Naive thymus-derived CD4-positive, alpha-beta T cell (primary cell): ENCODE data around the gene CBLN1. TPM values are rescaled to one million over a fixed set of nuclear protein-coding genes. Genes with fewer than 3 reads are reported as not detected.
A peak's percentile ranks its signal among the peaks of the same experiment; 100 is the strongest.

Experiments
- ATAC-seq: fragments of 150-1000 bp; cut with Tn5 transposase; 2 replicates; pipeline ENCODE4 v1.10.0; 2021; ENCODE audit warnings: mild to moderate bottlenecking, moderate library complexity
- CTCF ChIA-PET: fragments of 350-600 bp; sonication (Branson Sonifier 250); formaldehyde crosslinking; loops from one replicate; lab custom pipeline; 2021; ENCODE audit warnings: antibody characterized with exemption; lab: Charles Lee
- POLR2A ChIA-PET: fragments of 350-600 bp; sonication (Branson Sonifier 250); formaldehyde crosslinking; loops from one replicate; lab custom pipeline; 2021; ENCODE audit warnings: antibody characterized with exemption, inconsistent platforms; lab: Charles Lee
- DNase-seq, 9 donors: peaks; one replicate each; pipeline versions ENCODE4 v3.0.0 to v3.0.0-alpha.2; 2020 to 2022; ENCODE audit warnings: mixed read lengths in 1 of 9
- H3K27ac ChIP-seq: one replicate; pipeline ENCODE4 v1.7.0; 2013; ENCODE audit warnings: mild to moderate bottlenecking, low read depth, low read length, moderate library complexity
- H3K27me3 ChIP-seq, 2 donors: one replicate each; pipeline ENCODE4 v1.7.0; 2013; ENCODE audit warnings: low read length in 2 of 2, mild to moderate bottlenecking in 2 of 2, moderate library complexity in 2 of 2; ENCODE audit not compliant: control insufficient read depth in 2 of 2, insufficient read depth in 2 of 2
- H3K36me3 ChIP-seq, 3 experiments: 1 replicate in 2 of 3; 2 replicates in 1 of 3; pipeline ENCODE4 v1.7.0; 2013; ENCODE audit warnings: low read length in 3 of 3, mild to moderate bottlenecking in 3 of 3, moderate library complexity in 1 of 3; ENCODE audit not compliant: insufficient read depth in 3 of 3, control insufficient read depth in 2 of 3
- H3K4me1 ChIP-seq, 2 donors: one replicate each; pipeline ENCODE4 v1.7.0; 2013; ENCODE audit warnings: low read length in 2 of 2, mild to moderate bottlenecking in 2 of 2, moderate library complexity in 1 of 2; ENCODE audit not compliant: control insufficient read depth in 2 of 2, insufficient read depth in 2 of 2
- H3K4me3 ChIP-seq: 2 replicates; pipeline ENCODE4 v1.7.0; 2013; ENCODE audit warnings: mild to moderate bottlenecking, low read length
- H3K9me3 ChIP-seq, 3 experiments: 1 replicate in 2 of 3; 2 replicates in 1 of 3; pipeline ENCODE4 v1.7.0; 2013; ENCODE audit warnings: low read length in 3 of 3; ENCODE audit not compliant: control insufficient read depth in 2 of 3
- H3K27ac Mint-ChIP-seq, 9 donors: one replicate each; pipeline ENCODE4 v1.8.0; 2020 to 2022; ENCODE audit warnings: mixed read lengths in 9 of 9, mild to moderate bottlenecking in 8 of 9, moderate library complexity in 5 of 9, inconsistent platforms in 2 of 9
- H3K27me3 Mint-ChIP-seq, 5 donors: one replicate each; pipeline ENCODE4 v1.8.0; 2021 to 2022; ENCODE audit warnings: mixed read lengths in 5 of 5, mild to moderate bottlenecking in 1 of 5
- H3K36me3 Mint-ChIP-seq, 5 donors: one replicate each; pipeline ENCODE4 v1.8.0; 2020 to 2022; ENCODE audit warnings: mixed read lengths in 5 of 5, mild to moderate bottlenecking in 3 of 5, inconsistent platforms in 1 of 5
- H3K4me1 Mint-ChIP-seq, 7 donors: one replicate each; pipeline ENCODE4 v1.8.0; 2020 to 2022; ENCODE audit warnings: mixed read lengths in 7 of 7, mild to moderate bottlenecking in 3 of 7, inconsistent platforms in 1 of 7
- H3K4me3 Mint-ChIP-seq, 10 donors: one replicate each; pipeline ENCODE4 v1.8.0; 2020 to 2022; ENCODE audit warnings: mild to moderate bottlenecking in 10 of 10, mixed read lengths in 10 of 10, moderate library complexity in 6 of 10, inconsistent platforms in 2 of 10
- H3K9me3 Mint-ChIP-seq, 11 donors: one replicate each; pipeline ENCODE4 v1.8.0; 2020 to 2022; ENCODE audit warnings: mixed read lengths in 11 of 11, mild to moderate bottlenecking in 4 of 11, inconsistent platforms in 1 of 11, moderate library complexity in 1 of 11
- intact Hi-C, 2 donors: fragments of 100-400 bp; cut with micrococcal nuclease; formaldehyde crosslinking; loops; one replicate each; pipeline ENCODE4 v1.15.1; 2023
- polyA plus RNA-seq, 2 donors: library from polyadenylated mRNA; unstranded; fragments of 300-500 nt; fragmentation: Illumina TruSeq; gene quantifications; one replicate each; pipeline ENCODE4 v1.2.3, GENCODE V29; 2021
- total RNA-seq, 6 experiments: library from RNA in 5 of 6; stranded (reverse) in 5 of 6; gene quantifications; 1 replicate in 5 of 6; 2 replicates in 1 of 6; pipeline ENCODE4 v1.2.3 and lab custom pipeline; 2021 to 2026

The CBLN1 gene
- total and polyA plus RNA-seq, 7 experiments from 2014 or later: not detected

GRCh38 chr16:49278944-49279725 is 2.5 kb downstream of the CBLN1 start:
- H3K27ac Mint-ChIP-seq: peak overlapping the region in 1 of 9 donors; percentile 13
- peaks cover 71 to 84% (median 81%) of the 10 kb centered on the region in 5 donors for H3K27me3 Mint-ChIP-seq
- H3K36me3 Mint-ChIP-seq: peaks cover 0 to 4% (median 0%) of the 10 kb centered on the region in 5 donors
- Histone ChIP-seq H3K27me3 (no peaks in the 10 kb centered on the region), H3K4me1 (no peaks in the 10 kb centered on the region), H3K9me3 (no peaks in the 10 kb centered on the region), H3K27ac (no peak overlapping the region), H3K4me3 (no peak overlapping the region), H3K36me3 (no peaks in the 10 kb centered on the region)
- DNase-seq (no peak), ATAC-seq (no peak)
- intact Hi-C loops: no loop called here
- POLR2A ChIA-PET: no interaction called here
- CTCF ChIA-PET: no interaction called here
- peak overlapping the region in 6 of 10 donors; percentile 0 to 71 (median 17) for H3K4me3 Mint-ChIP-seq
- peaks cover 8 to 26% (median 14%) of the 10 kb centered on the region in 7 donors for H3K4me1 Mint-ChIP-seq
- peaks cover 0 to 7% (median 0%) of the 10 kb centered on the region in 11 donors for H3K9me3 Mint-ChIP-seq

- Mint-ChIP-seq H3K9me3 (peaks cover 0 to 7% (median 0%) of the 10 kb centered on the region in 11 donors), H3K4me3 (peak overlapping the region in 1 of 10 donors; percentile 27), H3K27me3 (peaks cover 70 to 84% (median 81%) of the 10 kb centered on the region in 5 donors), H3K36me3 (peaks cover 0 to 4% (median 0%) of the 10 kb centered on the region in 5 donors), H3K4me1 (peaks cover 8 to 25% (median 14%) of the 10 kb centered on the region in 7 donors), H3K27ac (peak overlapping the region in 1 of 9 donors; percentile 34)
- ATAC-seq: no peak
- no peaks in the 10 kb centered on the region for H3K9me3 ChIP-seq
- H3K4me3 ChIP-seq: no peak overlapping the region
- DNase-seq: no peak
- ChIA-PET POLR2A (no interaction called here), CTCF (no interaction called here)
- no peak overlapping the region for H3K27ac ChIP-seq
- no peaks in the 10 kb centered on the region for H3K36me3 ChIP-seq
- no peaks in the 10 kb centered on the region for H3K27me3 ChIP-seq
- intact Hi-C loops: no loop called here
- H3K4me1 ChIP-seq: no peaks in the 10 kb centered on the region
Observed at GRCh38 chr16:49278567-49278827, 3.1 kb downstream of the CBLN1 start.

DNA sequence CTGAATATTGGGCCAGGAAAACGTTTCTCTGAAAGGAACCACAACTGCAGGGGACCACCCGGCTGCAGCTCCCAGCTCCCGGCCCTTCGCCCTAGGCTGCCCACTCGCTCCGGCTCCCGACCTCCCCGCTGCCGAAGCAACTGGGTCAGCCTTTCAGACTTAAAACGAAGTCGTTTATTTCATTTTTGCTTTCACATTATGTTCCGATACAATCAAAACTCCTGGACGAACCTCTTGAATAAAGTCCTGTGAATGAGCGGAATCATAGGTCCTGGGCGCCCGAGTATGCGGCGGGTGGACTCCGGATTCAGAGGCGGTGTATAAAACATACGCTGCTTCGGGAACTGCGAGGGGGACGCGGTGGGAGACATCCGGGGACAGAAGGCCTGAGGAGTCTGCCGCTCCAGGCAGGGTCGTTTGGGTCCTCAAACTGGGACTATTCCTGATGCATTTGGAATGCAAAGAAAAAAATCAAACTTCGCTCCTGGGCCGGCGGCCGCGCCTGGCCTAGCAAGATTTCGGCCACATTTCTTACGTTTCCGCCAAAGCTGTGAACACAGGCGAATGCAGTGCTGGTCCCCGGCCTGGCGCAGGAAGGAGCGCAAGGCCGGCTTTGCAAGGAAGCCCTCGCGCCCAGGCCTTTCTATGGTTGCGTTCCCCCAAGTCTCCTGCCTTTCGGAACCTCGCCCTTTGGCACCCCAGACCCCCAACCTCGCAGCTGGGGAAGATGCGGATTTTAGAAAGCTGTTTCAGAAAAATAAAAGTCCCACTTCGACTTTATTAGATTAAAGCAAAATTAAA is 3.7 kb downstream of the CBLN1 start:
- Mint-ChIP-seq H3K9me3 (peaks cover 0 to 7% (median 0%) of the 10 kb centered on the region in 11 donors), H3K36me3 (peaks cover 0 to 4% (median 0%) of the 10 kb centered on the region in 5 donors), H3K4me1 (peaks cover 8 to 26% (median 14%) of the 10 kb centered on the region in 7 donors), H3K27me3 (peaks cover 74 to 86% (median 83%) of the 10 kb centered on the region in 5 donors), H3K4me3 (peak overlapping the region in 2 of 10 donors; percentile 7 to 16), H3K27ac (peak overlapping the region in 1 of 9 donors; percentile 34)
- ATAC-seq (no peak), DNase-seq (no peak)
- H3K27ac ChIP-seq: no peak overlapping the region
- POLR2A ChIA-PET: no interaction called here
- H3K36me3 ChIP-seq: no peaks in the 10 kb centered on the region
- intact Hi-C loops: no loop called here
- no peaks in the 10 kb centered on the region for H3K4me1 ChIP-seq
- CTCF ChIA-PET: no interaction called here
- H3K27me3 ChIP-seq: no peaks in the 10 kb centered on the region
- H3K4me3 ChIP-seq: no peak overlapping the region
- H3K9me3 ChIP-seq: no peaks in the 10 kb centered on the region

GRCh38 chr16:49277386-49277742 is 4.3 kb downstream of the CBLN1 start:
- no peak overlapping the region for H3K27ac ChIP-seq
- H3K27me3 Mint-ChIP-seq: peaks cover 70 to 84% (median 80%) of the 10 kb centered on the region in 5 donors
- intact Hi-C loops: no loop called here
- peaks cover 0 to under 1% (median 0%) of the 10 kb centered on the region in 5 donors for H3K36me3 Mint-ChIP-seq
- peaks cover 0 to 5% (median 0%) of the 10 kb centered on the region in 11 donors for H3K9me3 Mint-ChIP-seq
- no peak for DNase-seq
- H3K36me3 ChIP-seq: no peaks in the 10 kb centered on the region
- no peak overlapping the region for H3K27ac Mint-ChIP-seq
- H3K4me1 ChIP-seq: no peaks in the 10 kb centered on the region
- no peak overlapping the region for H3K4me3 Mint-ChIP-seq
- ChIA-PET CTCF (no interaction called here), POLR2A (no interaction called here)
- no peak overlapping the region for H3K4me3 ChIP-seq
- no peaks in the 10 kb centered on the region for H3K27me3 ChIP-seq
- no peaks in the 10 kb centered on the region for H3K9me3 ChIP-seq
- peaks cover 3 to 21% (median 8%) of the 10 kb centered on the region in 7 donors for H3K4me1 Mint-ChIP-seq
- ATAC-seq: no peak

- H3K4me3 ChIP-seq: no peak overlapping the region
- no peak overlapping the region for H3K27ac ChIP-seq
- no peaks in the 10 kb centered on the region for H3K4me1 ChIP-seq
- H3K36me3 ChIP-seq: no peaks in the 10 kb centered on the region
- DNase-seq (no peak), ATAC-seq (no peak)
- Mint-ChIP-seq H3K27ac (no peak overlapping the region), H3K27me3 (peaks cover 70 to 88% (median 80%) of the 10 kb centered on the region in 5 donors), H3K9me3 (peaks cover 0 to 5% (median 0%) of the 10 kb centered on the region in 11 donors), H3K36me3 (no peaks in the 10 kb centered on the region), H3K4me1 (peaks cover 3 to 21% (median 8%) of the 10 kb centered on the region in 7 donors), H3K4me3 (no peak overlapping the region)
- no peaks in the 10 kb centered on the region for H3K9me3 ChIP-seq
- CTCF ChIA-PET: no interaction called here
- intact Hi-C loops: no loop called here
- POLR2A ChIA-PET: no interaction called here
- no peaks in the 10 kb centered on the region for H3K27me3 ChIP-seq
Observed at GRCh38 chr16:49276646-49277385, 4.8 kb downstream of the CBLN1 start.

- Mint-ChIP-seq H3K27ac (no peak overlapping the region), H3K27me3 (peaks cover 67 to 91% (median 77%) of the 10 kb centered on the region in 5 donors), H3K36me3 (no peaks in the 10 kb centered on the region), H3K9me3 (peaks cover 0 to 5% (median 0%) of the 10 kb centered on the region in 11 donors), H3K4me3 (no peak overlapping the region), H3K4me1 (peaks cover under 1 to 19% (median 5%) of the 10 kb centered on the region in 7 donors)
- H3K27me3 ChIP-seq: no peaks in the 10 kb centered on the region
- intact Hi-C loops: no loop called here
- no peaks in the 10 kb centered on the region for H3K4me1 ChIP-seq
- ChIA-PET POLR2A (no interaction called here), CTCF (no interaction called here)
- no peaks in the 10 kb centered on the region for H3K36me3 ChIP-seq
- no peak for ATAC-seq
- H3K4me3 ChIP-seq: no peak overlapping the region
- H3K9me3 ChIP-seq: no peaks in the 10 kb centered on the region
- no peak for DNase-seq
- no peak overlapping the region for H3K27ac ChIP-seq
Observed at GRCh38 chr16:49275870-49276269, 5.8 kb downstream of the CBLN1 start.
